ENCODE data around the gene RCE1.

- TF ChIP-seq SP1 (IDR thresholded peaks at IDR 0.05) (no peak), FOXA1 (IDR thresholded peaks at IDR 0.05) (no peak), ARNT (IDR thresholded peaks at IDR 0.05) (no peak), TARDBP (IDR thresholded peaks at IDR 0.05) (no peak), LEF1 (IDR thresholded peaks at IDR 0.05; ENCODE audit: borderline replicate concordance) (no peak), SUZ12 (IDR thresholded peaks at IDR 0.05) (no peak), ELF4 (IDR thresholded peaks at IDR 0.05) (no peak), FOXM1 (IDR thresholded peaks at IDR 0.05; ENCODE audit: borderline replicate concordance) (no peak), NFRKB (IDR thresholded peaks at IDR 0.05) (no peak), BHLHE40 (IDR thresholded peaks at IDR 0.05; ENCODE audit: borderline replicate concordance) (no peak), PKNOX1 (IDR thresholded peaks at IDR 0.05) (no peak), CTBP1 (IDR thresholded peaks at IDR 0.05; ENCODE audit: borderline replicate concordance) (no peak), HDGF (IDR thresholded peaks at IDR 0.05; ENCODE audit: borderline replicate concordance) (no peak)
These were observed 28.6 kb upstream of the RCE1 start for GRCh38 chr11:66814678-66815077.

Data from HEK293T (cell line).